Measurements from ENCODE around the gene TMPRSS6.
"Not testable (repeated sequence)": the region's sequence is repeated elsewhere in the genome, so short reads cannot be mapped to it uniquely, and the experiment has no call there.

The TMPRSS6 gene

GRCh38 chr22:37084385-37084784, 25.1 kb downstream of the TMPRSS6 start:
- DNase-seq = no peak

GRCh38 chr22:37083914-37084313, 25.6 kb downstream of the TMPRSS6 start:
- no peak for DNase-seq

DNA sequence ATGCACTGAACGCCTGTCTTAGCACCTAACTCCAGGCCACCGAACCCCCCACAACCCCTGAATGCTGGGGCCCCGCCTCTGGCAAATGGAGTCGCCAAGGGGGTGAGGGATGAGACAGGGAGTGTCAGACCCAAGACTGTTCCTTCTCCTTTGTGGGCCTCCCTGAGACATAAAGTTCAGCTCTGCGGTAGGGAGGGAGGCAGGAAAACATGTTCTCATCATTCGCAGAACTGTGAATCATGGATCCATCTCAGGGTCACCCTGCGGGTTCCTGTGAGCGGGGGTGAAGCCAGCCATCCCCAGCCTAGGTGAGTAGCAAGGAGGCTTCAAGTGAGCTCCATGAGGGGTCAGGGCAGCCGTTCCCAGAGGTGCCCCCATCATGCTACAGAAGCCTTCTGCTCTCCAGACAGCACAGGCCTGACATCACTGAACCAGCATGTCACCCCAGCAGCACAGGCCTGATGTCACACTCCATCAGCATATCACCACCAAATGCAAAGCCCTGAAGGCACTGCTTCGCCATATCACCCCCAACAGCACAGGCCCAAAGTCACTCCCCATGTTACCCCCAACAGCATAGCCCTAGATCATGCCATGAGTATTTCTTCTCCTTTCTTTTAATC, 27.2 kb downstream of the TMPRSS6 start:
- DNase-seq = no peak

DNA sequence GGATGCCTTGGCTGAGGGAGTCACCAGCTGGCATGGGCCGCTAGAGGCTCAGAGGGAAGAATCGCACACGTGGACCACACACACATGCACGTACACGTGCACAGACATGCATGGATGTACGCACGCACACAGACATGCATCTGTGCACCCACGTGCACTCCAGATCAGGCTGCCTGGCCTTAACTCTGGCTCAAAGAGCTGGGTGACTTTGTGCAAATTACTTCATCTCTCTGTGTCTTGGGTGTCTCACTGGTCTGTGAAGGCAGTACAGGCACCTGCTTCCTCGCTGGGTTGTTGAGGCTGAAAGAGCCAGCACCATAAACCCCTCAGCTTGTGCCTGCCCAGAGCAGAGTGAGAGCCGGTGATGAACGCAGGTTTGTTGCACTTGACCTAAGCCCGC, 28.7 kb downstream of the TMPRSS6 start:
- no peak for DNase-seq

DNA sequence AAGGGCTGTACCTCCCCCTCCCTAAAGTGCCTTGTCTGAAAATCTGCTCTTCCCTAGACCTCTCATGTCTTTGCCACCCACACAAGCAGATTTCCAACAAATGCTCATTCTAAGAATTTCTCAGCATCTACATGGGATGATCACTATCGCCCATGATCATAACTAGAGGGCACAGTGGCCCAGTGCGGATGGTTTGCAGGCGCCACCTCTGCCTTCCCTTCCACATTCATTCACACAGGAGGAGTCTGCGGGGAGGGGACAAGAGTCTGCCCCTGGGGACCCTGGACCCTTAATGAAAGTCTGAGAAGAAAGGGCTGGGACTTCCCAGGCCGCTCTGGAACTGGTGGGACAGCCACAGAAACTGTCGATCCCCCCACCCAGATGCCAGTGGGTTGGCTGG, 29.1 kb downstream of the TMPRSS6 start:
- DNase-seq = no peak

GRCh38 chr22:37079668-37080171, 29.8 kb downstream of the TMPRSS6 start:
- no peak for DNase-seq

DNA sequence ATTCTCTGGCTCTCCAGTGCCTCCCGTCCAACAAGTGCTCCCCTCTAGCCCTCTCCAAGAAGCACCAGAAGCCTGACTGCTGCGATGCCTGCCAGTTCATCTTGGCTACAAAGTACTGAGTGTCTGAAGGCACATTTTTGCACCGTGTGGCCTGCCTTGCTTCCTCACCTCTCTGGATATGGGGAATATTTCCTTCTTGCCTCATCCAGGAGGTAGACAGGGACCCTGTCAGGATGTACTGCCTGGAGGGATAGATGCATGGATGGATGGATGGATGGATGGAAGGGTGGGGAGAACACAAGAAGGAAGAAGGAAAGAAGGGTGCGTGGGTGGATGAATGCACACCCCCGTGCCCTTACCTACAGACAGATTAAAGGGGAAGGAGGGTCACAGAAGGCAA, 30.4 kb downstream of the TMPRSS6 start:
- no peak for DNase-seq

DNA sequence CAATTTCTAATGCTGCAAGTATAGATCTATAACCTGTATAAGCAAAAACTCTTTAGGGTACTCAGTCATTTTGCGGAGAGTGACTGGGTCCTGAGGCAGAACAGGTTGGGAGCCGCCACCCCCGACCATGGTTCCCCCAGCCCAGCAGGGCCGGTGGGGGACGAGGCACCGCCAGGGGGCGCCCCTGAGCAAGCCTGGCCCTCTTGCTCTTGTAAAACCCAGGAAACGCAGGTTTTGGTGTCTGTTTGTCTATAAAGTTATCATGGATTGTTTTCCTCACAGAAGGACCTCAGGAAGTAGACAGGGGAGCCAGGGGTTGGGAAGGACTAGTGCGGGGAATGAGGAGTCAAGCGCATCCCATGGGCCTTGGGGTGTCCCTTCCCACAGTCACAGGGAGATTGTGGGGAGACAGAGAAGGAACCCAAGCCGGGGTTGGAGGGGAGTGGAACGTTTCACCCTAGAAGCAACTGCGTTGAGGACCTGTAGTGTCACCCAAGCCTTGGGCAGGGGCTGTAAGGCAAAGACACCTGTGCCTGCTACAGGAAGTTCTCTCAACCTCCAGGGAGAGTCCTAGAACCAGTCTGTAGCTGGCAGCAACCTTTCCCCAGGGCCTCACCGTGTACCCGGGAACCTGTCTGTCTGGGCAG, 31.6 kb downstream of the TMPRSS6 start:
- no peak for DNase-seq

DNA sequence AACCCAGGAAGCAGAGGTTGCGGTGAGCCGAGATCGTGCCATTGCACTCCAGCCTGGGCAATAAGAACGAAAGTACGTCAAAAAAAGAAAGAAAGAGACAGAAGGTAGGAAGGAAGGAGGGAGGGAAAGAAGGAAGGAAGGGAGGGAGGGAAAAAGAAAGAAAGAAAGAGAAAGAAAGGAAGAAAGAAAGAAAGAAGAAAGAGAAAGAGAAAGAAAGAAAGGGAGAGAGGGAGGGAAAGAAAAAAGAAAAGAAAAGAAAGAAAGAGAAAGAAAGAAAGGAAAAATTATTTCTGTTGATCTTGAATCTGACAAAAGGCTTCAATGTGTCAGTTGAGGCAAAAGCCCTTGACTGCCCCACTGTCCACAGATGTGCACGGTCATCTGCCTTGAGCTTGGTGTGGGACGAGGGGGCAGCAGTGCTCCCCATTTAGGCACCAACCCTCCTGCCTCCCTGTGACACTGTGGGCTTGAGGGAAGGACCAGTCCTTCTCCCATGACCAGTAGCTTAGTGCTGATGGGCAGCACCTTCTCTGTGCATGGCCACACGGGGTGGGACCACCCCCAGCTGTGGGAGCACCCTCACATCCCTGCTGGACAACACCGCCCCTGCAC, 33.6 kb downstream of the TMPRSS6 start:
- DNase-seq = no peak

- DNase-seq = no peak
These were observed 34.5 kb downstream of the TMPRSS6 start for GRCh38 chr22:37075046-37075445.

DNA sequence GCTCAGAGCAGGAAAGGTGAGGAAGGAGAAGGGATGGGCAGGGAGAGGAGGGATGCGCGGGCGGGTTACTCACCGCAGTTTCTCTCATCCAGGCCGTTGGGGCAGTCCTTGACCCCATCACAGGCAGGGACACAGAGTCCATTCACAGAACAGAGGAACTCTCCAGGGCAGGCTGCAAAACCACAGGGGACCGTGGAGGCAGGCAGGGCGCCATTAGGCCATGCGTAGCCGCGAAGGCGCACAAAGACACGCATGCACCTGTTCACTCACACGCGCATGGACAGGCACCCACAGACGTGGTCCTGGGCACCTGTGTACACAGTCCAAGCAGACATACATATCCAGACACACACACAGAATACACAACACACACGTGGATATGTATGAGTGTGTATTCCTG, 35.0 kb downstream of the TMPRSS6 start:
- DNase-seq = no peak

DNA sequence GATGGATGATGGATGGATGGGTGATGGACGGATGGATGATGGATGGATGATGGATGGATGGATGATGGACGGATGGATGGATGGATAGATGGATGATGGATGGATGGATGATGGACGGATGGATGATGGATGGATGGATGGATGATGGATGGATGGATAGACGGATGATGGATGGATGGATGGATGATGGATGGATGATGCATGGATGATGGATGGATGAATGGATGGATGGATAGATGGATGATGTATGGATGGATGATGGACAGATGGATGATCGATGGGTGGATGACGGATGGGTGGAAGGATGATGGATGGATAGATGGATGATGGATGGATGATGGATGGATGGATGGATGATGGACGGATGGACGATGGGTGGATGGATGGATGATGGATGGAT, 36.8 kb downstream of the TMPRSS6 start:
- no peak for DNase-seq

- not testable (repeated sequence) for DNase-seq
These were observed 37.5 kb downstream of the TMPRSS6 start for GRCh38 chr22:37071850-37072592.

DNA sequence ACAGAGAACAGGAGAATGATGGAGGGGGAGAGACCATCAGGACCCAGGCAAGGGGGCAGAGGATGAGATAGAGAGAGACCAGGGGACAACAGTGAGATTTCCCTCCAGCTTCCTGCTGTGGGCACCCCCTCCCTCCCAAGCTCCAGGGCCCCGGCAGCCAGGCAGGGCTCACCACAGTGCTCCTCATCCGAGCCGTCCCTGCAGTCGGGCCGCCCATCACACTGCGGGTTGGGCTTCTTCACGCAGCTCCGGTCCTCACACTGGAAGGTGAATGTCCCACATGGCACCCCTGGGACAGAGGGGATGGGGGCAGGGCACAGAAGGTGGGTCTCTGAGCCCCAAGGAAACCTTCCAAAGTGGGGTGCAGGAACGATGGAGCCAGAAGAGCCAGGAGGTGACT, 38.8 kb downstream of the TMPRSS6 start:
- DNase-seq = no peak

GRCh38 chr22:37070334-37070733, 39.2 kb downstream of the TMPRSS6 start:
- DNase-seq = no peak

DNA sequence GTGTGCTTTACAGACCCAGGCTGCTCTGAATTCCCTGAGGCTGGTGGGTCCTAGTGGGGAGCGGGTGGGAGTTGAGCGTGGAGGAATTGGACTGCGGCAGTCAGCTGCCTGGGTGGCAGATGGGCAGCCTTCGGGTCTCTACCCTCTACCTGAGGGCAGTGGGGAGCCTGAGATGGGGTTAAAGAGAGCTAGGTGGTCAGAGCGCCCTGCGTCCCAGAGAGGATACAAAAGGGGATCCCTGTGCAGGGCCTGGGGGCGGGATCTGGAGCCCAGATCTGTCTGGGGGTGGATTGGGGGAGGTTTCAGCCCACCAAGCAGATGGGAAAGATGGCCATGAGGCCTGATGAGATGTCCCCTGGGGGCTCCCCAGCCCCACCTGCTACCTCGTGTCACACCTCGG, 39.8 kb downstream of the TMPRSS6 start:
- no peak for DNase-seq

DNA sequence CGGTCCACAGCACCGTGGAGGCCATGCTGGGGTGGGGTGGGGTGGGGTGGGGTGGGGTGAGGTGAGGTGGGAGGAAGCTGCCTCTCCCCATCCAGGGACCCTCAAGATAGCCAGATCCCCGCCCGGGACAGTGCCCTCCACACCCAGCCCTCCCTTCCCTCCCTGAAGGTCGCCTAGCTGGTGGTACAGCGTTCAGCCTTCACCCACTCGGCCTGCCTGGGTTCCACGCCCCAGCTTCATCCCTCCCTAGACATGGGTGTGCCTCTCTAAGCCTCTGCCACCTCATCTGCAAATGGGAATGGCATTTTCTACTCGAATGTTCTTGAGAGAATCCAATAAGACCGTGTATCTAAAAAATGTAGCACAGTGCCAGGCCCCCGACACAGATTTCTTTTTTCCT, 40.2 kb downstream of the TMPRSS6 start:
- no peak for DNase-seq

DNA sequence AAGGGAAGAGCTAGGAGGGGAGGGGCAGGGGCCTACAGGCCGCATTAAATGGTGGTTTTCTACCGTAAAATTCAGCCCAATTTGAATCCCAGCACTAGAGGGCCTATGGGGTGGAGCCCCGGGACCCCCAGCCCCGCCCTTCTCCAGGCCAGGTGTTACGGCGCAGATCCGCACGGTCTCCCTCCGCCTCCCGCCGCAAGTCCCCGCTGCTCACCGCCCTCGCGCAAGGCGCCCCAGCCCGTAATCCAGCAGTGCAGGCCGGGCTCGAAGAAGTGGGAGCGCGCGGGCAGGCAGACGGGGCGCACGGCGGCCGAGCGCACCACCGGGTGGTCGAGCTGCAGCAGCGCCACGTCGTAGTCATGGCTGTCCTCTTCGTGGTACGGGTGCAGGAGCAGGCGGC, 40.7 kb downstream of the TMPRSS6 start:
- no peak for DNase-seq

DNA sequence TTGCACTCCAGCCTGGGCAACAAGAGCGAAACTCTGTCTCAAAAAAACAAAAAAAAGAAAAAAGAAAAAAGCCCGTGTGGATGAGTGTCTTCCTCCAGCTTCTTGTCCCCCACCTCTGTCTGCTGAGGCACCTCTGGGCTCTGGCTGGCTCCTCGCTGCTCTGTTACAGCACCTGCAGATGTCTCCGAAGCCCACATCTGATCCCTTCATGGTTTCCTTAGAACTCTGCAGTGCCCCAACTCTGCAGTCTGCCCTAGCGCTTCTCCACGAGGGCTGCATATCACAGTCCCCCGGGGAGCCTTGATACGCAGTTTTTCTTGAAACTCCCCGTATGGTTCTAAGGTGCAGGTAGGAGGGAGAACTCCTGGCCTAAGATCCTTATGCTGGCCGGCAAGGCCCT, 42.1 kb downstream of the TMPRSS6 start:
- no peak for DNase-seq

GRCh38 chr22:37065961-37066360, 43.6 kb downstream of the TMPRSS6 start:
- no peak for DNase-seq

DNA sequence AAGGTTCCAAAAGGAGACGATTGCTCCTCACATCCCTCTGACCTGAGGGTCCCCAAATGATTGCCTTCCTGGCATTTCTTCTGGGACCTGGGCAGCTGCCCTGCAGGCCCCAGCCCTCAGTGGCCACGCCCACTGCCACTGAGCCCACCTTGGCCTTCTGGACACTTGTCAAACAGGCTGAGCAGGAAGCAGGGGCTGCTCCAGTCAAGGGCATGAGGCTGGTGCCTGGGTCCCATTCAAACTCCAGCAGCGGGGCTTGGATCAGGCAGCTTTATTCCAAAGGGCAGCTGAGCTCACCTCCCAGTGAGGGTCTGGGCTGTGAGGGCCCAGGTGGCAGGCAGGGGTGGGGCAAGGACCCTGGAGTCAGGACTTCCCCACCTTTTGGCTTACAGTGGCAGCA, 44.3 kb downstream of the TMPRSS6 start:
- DNase-seq = no peak

DNA sequence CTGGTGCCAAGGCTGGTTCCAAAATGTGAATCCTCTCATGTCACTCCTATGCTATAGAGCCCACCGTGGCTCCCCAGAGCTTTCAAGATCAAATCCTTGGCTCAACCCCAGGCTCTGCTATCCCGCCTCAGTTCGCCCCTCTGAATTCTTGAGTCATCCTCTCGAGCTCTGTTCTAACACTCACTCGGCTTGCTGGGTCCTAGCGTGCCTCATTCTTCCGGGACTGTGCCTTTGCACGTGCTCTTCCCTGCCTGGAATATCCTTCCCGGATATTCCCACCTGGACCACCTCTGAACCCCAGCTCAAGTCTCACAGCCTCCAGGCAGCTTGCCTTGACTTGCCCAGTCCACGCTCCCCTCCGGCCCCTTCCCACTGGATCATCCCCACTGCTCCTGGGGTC, 45.0 kb downstream of the TMPRSS6 start:
- no peak for DNase-seq
